Measurements from ENCODE around the gene KCNJ15. TPM values are rescaled to one million over a fixed set of nuclear protein-coding genes. Genes with fewer than 3 reads are reported as not detected.

KCNJ15 gene
- total RNA-seq, 2 experiments from 2014 or later: not detected

DNA sequence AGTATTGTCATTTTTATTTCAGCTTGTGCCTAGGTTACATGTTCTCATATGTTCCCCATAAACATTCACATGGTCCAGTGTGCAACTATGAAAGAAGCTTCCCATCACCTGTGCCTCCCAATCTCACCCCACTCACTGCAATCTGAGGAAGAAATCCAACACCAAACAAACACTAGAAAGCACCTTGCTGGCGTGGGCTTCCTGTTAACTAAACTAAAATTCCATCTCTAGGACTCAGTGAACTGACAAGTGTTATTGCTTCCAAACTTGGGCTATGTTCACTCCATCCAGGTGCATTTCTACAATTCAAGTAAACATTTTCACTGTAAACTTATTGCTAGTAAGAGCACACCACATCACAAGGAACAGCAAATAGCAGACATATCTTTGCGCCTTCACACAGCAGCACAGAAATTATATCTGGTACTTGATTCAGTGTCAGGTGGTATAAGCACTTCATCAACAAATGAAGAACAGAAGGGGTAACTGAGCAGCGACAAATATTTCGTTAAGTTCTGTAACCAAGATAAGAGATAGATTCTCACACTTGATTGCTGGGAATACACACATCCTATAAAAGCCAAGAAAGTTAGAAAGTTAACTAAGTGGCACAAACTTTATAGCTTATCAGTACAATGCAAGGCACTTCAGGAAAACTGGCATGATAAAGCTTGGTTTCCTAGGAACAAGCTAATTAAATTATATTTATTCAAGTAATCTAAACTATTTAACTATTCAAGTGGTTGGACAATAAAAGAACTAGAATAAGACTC is 8.9 kb upstream of the KCNJ15 start:
- peaks cover 3% of the 10 kb centered on the region for H3K9me3 Mint-ChIP-seq
- H3K4me1 Mint-ChIP-seq: peaks cover 25% of the 10 kb centered on the region
- no peak overlapping the region for H3K4me3 Mint-ChIP-seq
- H3K27ac Mint-ChIP-seq: no peak overlapping the region
- ChIA-PET POLR2A (no interaction called here), CTCF (no interaction called here)
- H3K36me3 Mint-ChIP-seq (ENCODE audit: low read depth): peaks cover 6% of the 10 kb centered on the region
- no peak for DNase-seq
- H3K27me3 Mint-ChIP-seq: peaks cover 21% of the 10 kb centered on the region

DNA sequence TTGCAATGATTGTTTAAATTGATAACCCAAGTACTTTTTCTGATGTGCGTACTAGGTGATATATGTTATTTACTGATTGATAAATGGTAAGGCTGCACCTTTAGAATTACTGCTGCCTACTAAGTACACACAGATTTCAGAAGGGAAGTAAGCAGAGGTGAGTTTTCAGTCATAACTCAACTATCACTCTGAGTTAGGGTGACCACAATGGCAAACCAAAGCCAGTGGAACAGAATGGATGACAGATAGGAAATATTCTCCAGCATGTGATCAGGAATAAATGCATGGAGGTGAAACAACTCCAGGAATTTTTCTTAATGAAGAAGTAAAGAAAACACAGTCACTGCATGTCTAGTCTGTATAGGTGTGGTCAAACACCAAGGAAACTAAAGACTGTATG is 7.5 kb upstream of the KCNJ15 start:
- no peak for DNase-seq
- ChIA-PET POLR2A (no interaction called here), CTCF (no interaction called here)
- H3K27me3 Mint-ChIP-seq: peaks cover 21% of the 10 kb centered on the region
- H3K36me3 Mint-ChIP-seq (ENCODE audit: low read depth): peaks cover 6% of the 10 kb centered on the region
- peaks cover 3% of the 10 kb centered on the region for H3K9me3 Mint-ChIP-seq
- no peak overlapping the region for H3K4me3 Mint-ChIP-seq
- peaks cover 18% of the 10 kb centered on the region for H3K4me1 Mint-ChIP-seq
- no peak overlapping the region for H3K27ac Mint-ChIP-seq

DNA sequence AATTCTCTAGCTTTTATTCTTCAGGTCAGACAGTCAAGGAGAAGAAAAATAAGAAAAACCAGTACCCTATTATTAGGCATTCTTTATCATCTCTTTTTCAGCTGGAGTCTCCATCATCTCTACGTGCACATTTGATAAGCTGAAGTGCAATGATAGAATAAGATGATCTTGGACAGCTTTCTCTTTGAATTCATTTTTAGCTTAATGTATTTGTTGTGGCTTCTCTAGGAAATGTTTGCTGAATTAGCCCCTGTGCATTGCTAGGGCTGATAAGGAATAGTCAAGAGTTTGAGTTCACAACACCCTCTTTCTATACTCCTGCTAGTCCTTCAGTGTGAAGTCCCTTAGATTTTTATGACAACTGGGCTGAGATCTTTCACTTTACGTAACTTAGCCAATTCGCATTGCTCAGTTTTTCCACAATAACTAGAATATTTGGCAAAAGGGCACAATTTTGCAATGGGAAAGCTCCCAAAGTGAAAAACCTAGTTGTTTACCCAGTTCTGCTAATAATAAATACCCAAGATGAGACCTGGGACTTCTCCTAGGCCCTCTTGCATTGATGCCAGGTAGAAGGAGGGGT is 7.0 kb upstream of the KCNJ15 start:
- H3K4me1 Mint-ChIP-seq: peaks cover 13% of the 10 kb centered on the region
- no peak for DNase-seq
- CTCF ChIA-PET: no interaction called here
- no peak overlapping the region for H3K27ac Mint-ChIP-seq
- peaks cover 3% of the 10 kb centered on the region for H3K9me3 Mint-ChIP-seq
- POLR2A ChIA-PET: no interaction called here
- no peak overlapping the region for H3K4me3 Mint-ChIP-seq
- H3K36me3 Mint-ChIP-seq (ENCODE audit: low read depth): peaks cover 5% of the 10 kb centered on the region
- peaks cover 20% of the 10 kb centered on the region for H3K27me3 Mint-ChIP-seq

DNA sequence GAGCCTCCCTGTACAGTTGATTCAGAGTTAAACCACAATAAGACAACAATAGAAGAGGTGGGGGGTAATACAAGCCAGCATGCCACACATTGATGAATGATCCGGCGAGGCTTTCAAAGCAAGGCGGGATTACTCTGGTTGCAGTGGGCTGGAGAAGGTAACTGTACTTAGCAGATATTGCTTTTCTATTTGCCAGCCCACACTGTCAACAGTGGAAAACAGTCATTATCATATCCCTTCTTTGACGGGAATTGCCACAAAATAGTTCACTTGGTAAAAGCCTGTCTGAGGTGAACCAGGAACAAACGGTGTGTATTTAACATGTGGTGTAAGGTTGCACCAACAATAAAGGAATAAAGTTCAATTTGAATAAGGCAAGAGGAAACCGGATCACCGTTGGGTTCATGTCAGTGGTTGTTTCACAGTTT is 5.8 kb upstream of the KCNJ15 start:
- H3K36me3 Mint-ChIP-seq (ENCODE audit: low read depth): peaks cover 3% of the 10 kb centered on the region
- H3K4me3 Mint-ChIP-seq: no peak overlapping the region
- H3K27me3 Mint-ChIP-seq: peaks cover 22% of the 10 kb centered on the region
- no peak overlapping the region for H3K27ac Mint-ChIP-seq
- H3K4me1 Mint-ChIP-seq: peaks cover 6% of the 10 kb centered on the region
- ChIA-PET CTCF (no interaction called here), POLR2A (no interaction called here)
- DNase-seq: no peak
- peaks cover 3% of the 10 kb centered on the region for H3K9me3 Mint-ChIP-seq

DNA sequence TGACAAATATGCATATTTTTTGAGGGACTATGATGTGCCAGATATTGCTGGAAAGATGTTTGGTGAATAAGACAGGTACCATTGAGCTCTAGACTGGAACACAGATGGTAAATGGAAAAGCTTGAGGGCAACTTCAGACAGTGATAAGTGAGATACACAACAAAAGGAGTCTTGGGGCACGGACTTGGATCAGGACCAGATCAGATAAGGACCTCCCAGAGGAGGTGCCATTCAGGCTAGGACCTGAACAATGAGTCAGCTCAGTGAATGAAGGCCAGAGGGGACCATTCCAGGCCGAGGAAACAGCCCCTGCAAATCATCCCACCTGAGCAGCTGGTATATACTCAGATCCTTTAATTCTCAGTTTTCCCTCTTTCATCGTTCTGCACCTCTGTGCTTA is 1.8 kb upstream of the KCNJ15 start:
- CTCF ChIA-PET: no interaction called here
- no peaks in the 10 kb centered on the region for H3K36me3 Mint-ChIP-seq (ENCODE audit: low read depth)

DNA sequence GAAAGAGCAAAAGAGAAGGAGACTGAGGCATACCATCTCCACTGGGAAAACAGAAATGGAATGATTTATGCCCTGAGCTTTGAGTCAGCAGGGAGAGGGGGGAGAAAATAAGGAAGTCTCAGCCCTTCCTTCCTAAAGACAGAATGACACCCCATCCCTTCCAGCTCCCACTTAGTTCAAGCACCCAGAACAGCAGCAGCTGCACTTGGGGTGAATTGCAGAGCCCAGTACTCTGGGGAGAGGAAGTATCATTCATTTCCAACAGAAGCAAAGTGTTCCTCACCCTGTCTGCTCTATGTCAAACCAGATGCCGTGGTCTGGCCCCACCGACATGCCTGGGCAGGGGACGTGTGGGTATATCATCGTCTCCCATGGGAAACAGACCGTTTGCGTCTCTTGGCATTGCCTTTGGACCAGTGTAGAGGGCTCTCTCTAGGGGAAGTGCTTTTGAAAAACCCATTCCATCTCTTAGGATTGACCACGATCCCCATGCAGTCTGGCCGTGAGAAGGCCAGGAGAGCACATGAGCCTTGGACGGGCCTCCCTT is 1.1 kb upstream of the KCNJ15 start:
- no peak for DNase-seq
- H3K9me3 Mint-ChIP-seq: no peaks in the 10 kb centered on the region
- ChIA-PET CTCF (no interaction called here), POLR2A (no interaction called here)
- peaks cover 8% of the 10 kb centered on the region for H3K27me3 Mint-ChIP-seq
- H3K36me3 Mint-ChIP-seq (ENCODE audit: low read depth): no peaks in the 10 kb centered on the region
- no peak overlapping the region for H3K27ac Mint-ChIP-seq
- no peaks in the 10 kb centered on the region for H3K4me1 Mint-ChIP-seq
- no peak overlapping the region for H3K4me3 Mint-ChIP-seq

More for the DNA sequence above, 1.8 kb upstream of the KCNJ15 start:
- Mint-ChIP-seq H3K27ac (no peak overlapping the region), H3K4me1 (no peaks in the 10 kb centered on the region), H3K9me3 (no peaks in the 10 kb centered on the region), H3K4me3 (no peak overlapping the region), H3K27me3 (peaks cover 12% of the 10 kb centered on the region)
- DNase-seq: no peak
- POLR2A ChIA-PET: no interaction called here

DNA sequence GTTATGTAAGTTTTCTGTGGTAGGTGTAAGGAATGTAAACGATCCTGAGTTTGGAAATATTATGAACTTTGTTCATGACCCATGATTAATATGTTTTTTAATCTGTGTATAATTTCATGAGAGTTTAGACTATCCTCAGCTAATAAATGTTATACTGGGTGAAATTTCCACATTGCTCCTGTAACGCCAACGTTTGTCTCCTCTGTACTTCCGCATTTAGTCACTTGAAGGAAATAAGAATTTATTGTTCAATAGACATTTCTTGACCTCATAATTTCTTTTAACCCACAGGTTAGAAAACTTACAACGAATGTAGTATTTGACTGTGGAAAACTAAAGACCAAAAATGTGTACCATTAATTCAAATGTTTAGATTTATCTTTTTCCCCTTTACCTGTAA is 876 bp downstream of the KCNJ15 start:
- no peak overlapping the region for H3K27ac Mint-ChIP-seq
- H3K36me3 Mint-ChIP-seq (ENCODE audit: low read depth): no peaks in the 10 kb centered on the region
- H3K27me3 Mint-ChIP-seq: peaks cover 8% of the 10 kb centered on the region
- DNase-seq: no peak
- ChIA-PET POLR2A (no interaction called here), CTCF (no interaction called here)
- no peak overlapping the region for H3K4me3 Mint-ChIP-seq
- H3K9me3 Mint-ChIP-seq: no peaks in the 10 kb centered on the region
- no peaks in the 10 kb centered on the region for H3K4me1 Mint-ChIP-seq

DNA sequence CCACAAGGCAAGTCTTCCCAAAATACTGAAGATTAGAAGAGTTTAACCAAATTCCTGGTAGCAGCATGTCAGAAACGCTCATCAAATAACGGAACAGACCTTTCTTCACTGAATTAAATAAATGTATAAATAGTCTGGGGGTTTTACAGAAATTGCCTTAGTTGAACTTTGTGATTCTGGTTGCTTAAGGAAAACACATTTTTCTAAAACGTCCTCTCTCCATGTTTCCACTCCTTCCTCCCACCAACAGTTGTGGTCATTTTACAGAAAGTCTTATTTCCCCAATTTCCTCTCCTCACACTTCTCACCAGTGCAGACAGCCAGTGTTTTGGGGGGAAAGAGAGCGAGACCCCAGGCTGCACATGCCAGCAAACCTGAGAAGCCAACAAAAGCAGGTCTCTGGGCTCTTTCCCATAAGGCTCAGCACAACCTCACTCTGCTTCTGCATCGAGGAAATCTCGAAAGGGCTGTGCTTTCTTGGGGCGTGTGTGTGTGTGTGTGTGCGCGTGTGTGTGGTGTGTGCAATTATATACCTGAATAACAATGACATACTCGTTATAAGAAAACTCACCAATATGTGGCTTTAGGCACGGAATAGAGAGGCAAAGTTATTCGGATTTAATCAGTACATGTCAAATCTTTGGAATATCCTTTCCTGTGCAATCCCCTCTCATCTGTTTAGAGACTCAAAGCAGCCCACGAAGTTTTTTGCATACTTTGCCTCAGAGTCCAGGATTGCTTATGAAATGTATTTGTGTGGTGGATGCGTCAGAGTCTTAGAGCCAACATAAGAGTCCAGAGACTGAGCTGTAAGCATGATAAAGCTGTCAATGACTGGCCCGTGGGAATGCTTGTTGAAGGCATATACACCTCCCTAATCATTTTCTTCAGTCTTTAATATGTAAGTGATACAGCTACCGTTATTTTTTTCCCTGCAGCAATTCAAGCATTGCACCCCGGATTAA is 2.0 kb downstream of the KCNJ15 start:
- peaks cover 8% of the 10 kb centered on the region for H3K27me3 Mint-ChIP-seq
- ChIA-PET CTCF (no interaction called here), POLR2A (no interaction called here)
- H3K4me1 Mint-ChIP-seq: no peaks in the 10 kb centered on the region
- no peak for DNase-seq
- no peaks in the 10 kb centered on the region for H3K36me3 Mint-ChIP-seq (ENCODE audit: low read depth)
- H3K27ac Mint-ChIP-seq: no peak overlapping the region
- no peaks in the 10 kb centered on the region for H3K9me3 Mint-ChIP-seq
- no peak overlapping the region for H3K4me3 Mint-ChIP-seq

DNA sequence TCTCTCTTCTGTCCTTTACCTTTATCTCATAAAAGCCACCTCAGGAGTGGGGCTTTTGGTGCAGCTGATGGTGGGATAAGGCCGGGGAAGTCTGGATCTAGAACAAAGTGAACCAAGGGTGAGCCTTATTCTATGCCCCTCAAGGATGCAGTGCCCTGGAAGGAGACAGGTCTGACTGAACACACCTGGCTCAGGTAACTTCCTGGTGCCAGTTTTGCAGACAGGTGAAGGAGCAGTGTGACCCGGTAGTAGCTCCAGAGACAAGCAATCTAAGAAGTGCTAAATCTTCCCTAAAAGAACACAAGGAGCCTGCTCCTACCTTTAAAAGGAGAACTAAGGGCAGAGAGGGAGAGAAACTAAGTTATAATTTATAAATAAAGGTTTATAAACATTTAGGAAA is 2.9 kb downstream of the KCNJ15 start:
- no peak for DNase-seq
- POLR2A ChIA-PET: no interaction called here
- Mint-ChIP-seq H3K9me3 (no peaks in the 10 kb centered on the region), H3K27ac (no peak overlapping the region), H3K4me3 (no peak overlapping the region), H3K36me3 (ENCODE audit: low read depth) (no peaks in the 10 kb centered on the region), H3K27me3 (peaks cover 7% of the 10 kb centered on the region), H3K4me1 (no peaks in the 10 kb centered on the region)
- CTCF ChIA-PET: no interaction called here

DNA sequence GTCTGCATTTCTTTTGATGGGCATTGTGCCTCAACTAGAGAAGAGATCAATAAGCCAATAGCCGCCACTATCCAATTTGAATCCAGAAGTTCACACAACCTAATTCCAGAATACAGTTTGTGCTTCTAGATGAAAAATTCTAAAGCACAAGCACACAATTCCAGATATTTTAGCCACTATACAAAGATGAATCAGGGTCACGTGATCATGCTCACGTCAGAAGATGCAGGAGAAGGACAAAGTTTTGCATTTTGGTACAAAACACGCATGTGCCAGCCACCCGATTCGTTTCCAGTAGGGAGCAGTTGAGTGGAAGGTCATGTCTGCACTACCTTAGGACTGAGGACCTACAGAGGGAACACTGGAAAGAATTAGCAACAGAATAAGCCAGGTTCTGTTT is 3.6 kb downstream of the KCNJ15 start:
- Mint-ChIP-seq H3K9me3 (no peaks in the 10 kb centered on the region), H3K27me3 (peaks cover 4% of the 10 kb centered on the region), H3K4me3 (no peak overlapping the region), H3K4me1 (no peaks in the 10 kb centered on the region), H3K36me3 (ENCODE audit: low read depth) (no peaks in the 10 kb centered on the region), H3K27ac (no peak overlapping the region)
- CTCF ChIA-PET: no interaction called here
- POLR2A ChIA-PET: no interaction called here
- DNase-seq: no peak

DNA sequence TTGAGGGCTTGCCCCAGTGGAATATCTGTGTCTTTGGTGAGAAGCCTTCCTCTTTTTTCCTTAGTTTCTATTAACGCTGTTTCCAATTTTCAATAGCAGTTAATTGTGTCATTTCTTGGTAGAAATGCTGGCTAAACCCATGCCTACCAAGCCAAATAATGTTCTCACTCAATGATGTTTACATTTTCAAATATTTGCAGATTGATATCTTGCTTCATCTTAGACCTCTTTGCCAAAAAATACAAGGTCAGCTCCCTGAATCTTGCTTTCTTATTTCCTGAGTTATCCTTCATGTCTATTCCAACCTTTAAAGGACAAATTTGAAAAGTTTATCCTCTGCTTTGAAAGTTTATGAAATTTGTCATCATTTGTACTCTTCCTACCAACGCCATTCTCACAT is 5.1 kb downstream of the KCNJ15 start:
- Mint-ChIP-seq H3K27ac (no peak overlapping the region), H3K27me3 (peaks cover 4% of the 10 kb centered on the region), H3K9me3 (no peaks in the 10 kb centered on the region), H3K4me1 (no peaks in the 10 kb centered on the region), H3K36me3 (ENCODE audit: low read depth) (no peaks in the 10 kb centered on the region), H3K4me3 (no peak overlapping the region)
- DNase-seq: no peak
- CTCF ChIA-PET: no interaction called here
- POLR2A ChIA-PET: no interaction called here

DNA sequence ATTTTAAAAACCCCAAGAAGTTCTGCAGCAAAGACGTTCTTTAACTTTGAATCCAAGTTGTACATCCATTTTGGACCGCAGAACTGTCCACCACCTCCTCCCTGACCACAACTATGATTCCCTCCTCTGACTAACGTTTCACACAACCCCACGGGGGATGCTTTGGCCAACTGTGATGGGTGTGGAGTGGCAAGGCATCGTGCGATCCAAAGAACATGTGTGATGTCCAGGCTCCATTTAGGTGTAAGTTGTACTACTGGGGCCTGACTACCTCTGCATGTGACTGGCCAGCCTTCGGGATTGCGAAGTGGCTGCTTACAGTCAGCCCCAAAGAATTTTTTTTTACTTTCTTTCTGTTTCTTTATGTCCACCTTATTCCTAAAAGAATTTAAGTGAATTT is 6.7 kb downstream of the KCNJ15 start:
- DNase-seq: no peak
- Mint-ChIP-seq H3K4me3 (no peak overlapping the region), H3K36me3 (ENCODE audit: low read depth) (no peaks in the 10 kb centered on the region), H3K27me3 (peaks cover under 1% of the 10 kb centered on the region), H3K4me1 (no peaks in the 10 kb centered on the region), H3K9me3 (no peaks in the 10 kb centered on the region), H3K27ac (no peak overlapping the region)
- POLR2A ChIA-PET: no interaction called here
- CTCF ChIA-PET: no interaction called here

DNA sequence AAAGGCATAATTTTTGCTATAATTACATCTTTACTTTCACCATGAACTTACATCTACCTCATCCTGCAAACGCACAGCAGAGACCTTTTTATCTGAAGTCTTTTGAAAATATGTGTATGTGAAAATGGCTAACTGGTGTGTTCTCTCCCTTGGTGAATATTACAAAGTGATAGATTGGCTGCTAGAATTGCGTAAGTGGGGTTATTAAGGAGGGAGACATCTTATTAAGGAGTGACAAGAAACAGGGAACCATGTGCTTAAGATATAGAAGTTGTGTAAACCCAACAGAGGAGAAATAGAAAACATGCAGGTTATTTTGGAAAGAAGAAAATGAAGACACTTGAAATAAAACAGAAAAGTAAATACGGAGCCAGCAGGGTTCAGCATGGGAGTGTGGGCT is 7.8 kb downstream of the KCNJ15 start:
- CTCF ChIA-PET: no interaction called here
- Mint-ChIP-seq H3K27ac (no peak overlapping the region), H3K4me3 (no peak overlapping the region), H3K4me1 (no peaks in the 10 kb centered on the region), H3K9me3 (no peaks in the 10 kb centered on the region), H3K36me3 (ENCODE audit: low read depth) (no peaks in the 10 kb centered on the region), H3K27me3 (peaks cover 1% of the 10 kb centered on the region)
- DNase-seq: no peak
- POLR2A ChIA-PET: no interaction called here

All from activated CD4-positive, alpha-beta memory T cell treated with anti-CD3 and anti-CD28 coated beads, Interleukin-2, amount 10 ng/mL, durations not matched to agents 7 days and 5 days (primary cell).